Kasumi-1 (cell line): ENCODE results near the gene EDRF1.

Source experiments
- DNase-seq, 2 experiments: peaks; one replicate each; lab custom pipeline; 2025; lab: John Stamatoyannopoulos, UW

Gene EDRF1

DNA sequence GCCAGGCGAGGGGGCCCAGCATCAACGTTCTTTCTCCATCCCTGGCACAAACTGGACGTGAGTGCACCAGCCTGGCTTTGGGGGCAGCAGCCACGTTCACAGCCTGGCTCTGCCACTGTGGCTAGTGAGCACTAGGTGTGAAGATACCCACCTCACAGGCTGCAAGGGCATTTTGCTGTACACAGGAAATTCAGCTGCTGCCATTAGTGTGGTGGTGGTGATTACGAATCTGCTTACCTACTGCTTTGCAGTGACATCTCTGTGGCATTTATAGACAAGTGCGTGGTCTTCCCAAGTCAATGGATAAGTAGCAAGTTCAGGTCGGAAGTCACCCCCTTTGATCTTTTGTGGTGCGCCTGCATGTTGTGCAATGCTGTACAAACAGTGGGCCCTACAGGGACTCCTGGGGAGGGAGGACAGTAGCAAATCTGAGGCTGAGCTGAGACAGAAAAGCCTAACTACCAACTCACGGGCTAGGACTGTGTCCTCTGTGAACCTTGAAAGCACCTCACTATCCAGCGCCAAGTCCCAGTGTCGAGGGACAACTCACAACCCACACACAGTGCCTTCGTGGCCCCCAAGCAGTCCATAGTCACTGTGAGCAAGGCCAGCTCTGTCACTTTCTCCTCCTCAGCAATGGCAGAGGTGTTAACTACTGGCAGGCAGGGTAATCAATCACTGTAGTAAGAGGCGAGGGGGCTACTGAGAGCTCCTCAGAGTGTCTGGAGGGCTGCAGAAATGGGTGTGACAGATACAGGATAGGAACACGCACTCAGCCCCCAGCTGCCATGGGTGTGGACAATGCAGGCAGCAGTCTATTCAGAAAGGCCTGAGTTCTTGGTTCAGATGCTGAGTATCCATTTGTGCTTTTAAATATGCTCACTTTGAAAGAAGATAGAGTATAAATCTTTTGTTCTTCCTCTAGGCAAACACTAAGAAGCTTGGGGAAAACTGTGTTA, 73.1 kb downstream of the EDRF1 start:
- no peak for DNase-seq

DNA sequence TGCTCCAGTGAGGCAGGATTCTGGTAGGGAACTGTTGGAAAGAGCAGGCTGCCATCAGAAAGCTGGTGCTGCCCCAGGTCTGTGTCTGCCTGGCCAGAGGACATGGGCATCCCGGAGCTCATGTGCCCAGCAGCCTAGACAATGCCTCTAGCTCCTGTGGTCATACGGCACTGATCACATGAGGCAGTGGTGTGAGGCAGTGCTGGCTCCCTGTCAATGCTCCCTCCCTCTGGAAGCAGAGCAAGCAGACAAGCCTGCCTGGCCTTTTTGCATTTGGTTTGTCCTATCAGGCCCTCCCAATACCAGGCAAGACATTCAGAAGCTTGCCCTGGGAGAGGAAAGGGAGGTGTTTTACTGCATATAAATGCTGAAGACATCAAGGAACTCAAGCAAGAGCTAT, 75.6 kb downstream of the EDRF1 start:
- no peak for DNase-seq

DNA sequence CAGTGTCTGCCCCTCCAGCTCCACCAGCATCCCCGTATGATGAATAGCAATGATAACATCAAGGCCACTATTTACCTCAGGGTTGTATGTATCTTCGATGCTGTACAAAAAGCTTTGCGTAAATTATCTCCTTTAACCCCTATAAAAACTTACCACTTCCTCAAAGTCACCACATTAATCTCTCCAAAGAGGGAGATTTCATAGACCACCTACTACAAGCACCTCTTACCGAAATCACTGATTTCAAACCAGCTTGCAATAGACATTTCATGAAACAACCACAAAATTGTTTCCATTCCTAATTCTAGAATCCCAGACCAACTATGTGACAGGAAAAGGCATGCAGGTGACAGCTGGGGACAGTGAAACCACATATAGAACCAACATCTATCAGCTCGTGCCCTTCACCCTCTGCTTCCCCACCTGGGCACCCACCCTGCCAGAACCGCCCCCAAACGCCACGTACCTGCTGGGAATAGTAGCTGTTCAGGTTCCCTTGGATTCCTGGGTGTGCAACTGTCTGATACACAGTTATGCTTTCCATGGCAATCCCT, 76.2 kb downstream of the EDRF1 start:
- no peak for DNase-seq

DNA sequence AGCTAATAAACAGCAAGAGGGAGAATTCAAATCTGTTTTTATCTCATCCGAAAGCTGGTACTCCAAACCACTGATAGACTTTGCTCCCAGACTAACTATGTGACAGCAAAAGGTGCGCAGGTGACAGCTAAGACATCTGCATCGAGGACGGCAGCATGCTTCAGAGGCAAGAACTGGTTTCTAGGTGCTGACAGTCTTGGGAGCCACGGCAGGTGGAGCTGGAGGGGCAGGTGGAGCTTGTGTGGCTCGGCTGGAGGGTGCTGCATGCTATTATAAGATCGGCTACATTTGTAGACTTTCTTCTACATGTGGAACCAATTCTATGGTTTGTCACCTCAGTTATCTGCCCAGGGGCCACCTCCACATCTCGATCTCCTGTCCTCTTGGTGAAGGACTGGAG, 77.9 kb downstream of the EDRF1 start:
- no peak for DNase-seq

DNA sequence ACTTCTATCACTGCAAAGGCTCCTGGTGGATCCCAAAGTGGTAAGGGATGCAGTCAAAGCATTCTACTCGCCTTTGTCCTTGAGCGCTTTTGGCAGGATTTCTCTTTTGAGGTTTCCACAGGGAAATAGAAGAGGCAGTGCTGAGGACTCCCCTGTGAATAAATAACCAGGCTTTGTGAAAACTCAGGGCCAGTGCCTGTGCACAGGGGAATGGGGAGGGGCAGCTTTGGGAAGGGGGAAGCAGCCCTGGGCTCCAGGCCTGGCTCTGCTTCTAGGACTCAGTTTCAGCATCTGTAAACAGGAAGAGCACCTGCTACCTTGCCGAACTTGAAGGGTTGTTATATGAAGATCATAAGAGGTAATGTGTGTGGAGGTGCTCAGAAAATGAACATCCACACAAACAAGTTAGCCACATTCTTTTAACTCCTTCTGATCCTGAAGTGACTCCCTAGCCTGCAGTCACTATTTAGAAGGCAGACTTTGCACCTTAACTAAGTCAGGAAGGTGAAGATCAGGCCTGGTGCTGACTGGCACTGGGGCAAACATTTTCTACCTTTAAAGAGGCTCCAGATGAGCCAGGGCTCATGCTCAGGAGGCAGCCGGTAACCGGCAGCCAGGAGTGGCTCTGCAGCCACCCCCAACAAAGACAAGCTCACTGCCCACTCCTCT, 78.6 kb downstream of the EDRF1 start:
- no peak for DNase-seq

DNA sequence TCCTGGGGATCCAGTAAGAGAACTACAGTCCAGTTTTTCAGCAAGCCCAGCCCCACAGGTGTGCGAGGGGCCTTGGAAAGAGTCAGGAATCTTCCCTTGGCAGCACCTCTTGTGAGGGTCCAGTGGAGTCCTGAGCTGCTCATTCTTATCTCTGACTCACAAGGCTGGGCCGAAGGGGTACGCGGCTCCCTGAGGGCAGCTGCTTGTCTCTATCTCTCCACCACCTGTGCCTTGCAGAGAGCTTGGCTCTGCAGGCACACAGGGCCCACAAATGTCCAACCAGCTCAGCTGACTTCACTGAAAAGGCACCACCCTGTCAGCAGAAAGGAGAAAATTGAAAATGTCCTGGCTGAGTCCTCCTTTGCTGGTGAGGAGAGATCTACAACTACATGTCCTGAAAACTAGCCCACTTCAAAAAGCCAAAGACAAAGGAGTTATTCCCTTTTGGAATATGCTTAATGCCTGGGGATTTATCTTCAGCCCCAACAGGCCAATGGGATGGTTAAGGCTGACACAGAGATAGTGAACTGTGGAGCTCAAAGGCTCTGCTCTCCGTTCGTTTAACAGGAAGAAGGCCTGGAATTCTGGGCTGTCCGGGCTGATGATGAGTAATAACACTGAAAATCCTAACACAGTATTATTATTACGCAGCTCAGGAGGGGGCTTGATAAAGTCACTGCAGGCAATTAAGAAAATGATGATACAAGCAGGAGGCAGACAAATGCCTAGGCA, 80.1 kb downstream of the EDRF1 start:
- no peak for DNase-seq

DNA sequence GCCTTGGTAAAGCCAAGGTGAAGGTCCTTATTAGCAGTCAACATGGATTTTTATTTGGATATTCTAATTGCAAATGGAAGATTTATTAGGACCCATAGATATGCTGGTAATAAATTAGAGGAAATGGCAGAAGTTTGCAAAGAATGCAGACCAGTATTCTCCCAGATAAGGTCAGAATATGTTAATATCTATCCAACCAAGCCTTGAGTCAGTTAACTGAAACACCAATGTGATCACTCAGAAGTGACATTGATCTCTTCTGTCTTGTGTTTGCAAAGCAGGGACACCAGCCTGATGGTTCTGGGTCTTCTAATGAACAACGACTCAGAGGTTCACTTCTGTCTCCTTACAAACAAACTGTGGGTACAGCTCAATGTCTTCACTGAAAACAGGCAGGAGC, 82.1 kb downstream of the EDRF1 start:
- DNase-seq: no peak

DNA sequence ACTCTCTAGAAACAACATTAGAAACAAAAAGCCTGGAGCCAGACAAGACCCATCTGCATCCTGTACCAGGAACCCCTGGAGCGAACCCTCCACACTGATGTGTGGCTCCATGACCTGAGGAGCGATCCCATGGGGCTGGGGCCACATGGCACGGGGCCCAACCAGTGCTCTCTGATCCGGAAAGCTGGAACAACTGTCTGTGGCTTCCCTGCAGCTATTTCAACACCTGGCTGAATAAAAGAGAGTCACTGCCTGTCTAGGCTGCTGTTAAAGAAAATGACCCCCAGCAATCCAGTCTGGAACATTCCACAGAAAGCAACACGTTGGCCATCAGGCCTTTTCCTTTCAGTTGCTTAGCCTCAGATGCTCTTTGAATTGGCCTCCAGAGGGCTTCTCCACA, 82.6 kb downstream of the EDRF1 start:
- DNase-seq: no peak

DNA sequence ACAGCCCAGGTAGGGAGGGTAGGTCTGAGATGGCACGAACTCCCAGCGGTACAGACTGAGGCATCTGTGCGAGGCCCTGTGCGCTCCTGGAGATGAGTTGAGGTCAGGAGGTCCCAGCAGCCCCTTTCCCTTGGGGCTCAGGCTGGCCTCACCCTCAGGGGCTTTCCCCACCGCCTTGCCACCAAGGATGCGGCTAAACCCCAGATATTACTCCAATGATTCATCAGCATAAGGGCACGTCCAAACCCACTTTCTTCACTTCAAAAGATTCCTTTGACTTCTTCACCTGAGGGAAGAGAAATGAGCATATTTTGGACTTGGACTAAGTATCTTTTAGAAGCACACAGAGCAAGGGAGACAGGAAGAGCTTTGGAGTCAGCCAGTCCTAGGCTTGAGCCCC, 83.2 kb downstream of the EDRF1 start:
- no peak for DNase-seq

DNA sequence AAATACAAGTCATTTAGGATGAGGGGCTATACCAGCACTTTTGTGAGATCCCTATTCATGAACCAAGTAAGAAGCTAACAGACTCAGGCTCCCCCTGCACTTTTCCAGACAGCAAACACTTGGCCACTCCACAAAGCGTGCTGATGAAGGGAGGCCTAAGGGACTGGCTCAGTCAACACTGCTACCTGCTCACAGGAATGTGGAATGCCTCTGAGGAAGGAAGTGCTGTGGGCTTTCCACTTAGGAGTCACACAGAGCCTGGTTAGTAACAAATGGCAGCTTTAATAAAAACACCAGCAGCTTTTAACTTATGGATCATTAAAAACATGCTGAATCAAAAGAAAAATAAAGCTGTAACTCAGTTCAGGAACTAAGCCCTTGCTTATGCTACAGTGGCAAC, 88.5 kb downstream of the EDRF1 start:
- DNase-seq: no peak

DNA sequence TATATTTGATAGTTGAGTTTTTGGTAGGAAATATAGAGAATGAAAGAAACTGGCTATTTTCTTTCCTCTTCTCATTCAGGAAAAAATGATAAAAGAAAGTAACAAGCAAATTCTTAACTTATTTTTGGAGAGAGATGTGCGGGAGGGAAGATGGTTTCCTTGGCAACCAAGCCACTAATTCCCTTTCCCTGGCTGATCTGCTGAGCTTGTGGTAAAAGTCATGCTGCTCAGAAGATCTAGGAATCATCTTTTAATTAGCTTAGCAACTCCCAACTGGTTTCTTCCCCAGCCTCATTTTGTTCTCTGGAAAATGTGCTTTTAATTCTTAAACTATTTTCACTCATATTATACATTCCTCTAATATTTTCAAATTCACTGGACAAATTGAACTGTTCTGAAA, 91.7 kb downstream of the EDRF1 start:
- DNase-seq: no peak

DNA sequence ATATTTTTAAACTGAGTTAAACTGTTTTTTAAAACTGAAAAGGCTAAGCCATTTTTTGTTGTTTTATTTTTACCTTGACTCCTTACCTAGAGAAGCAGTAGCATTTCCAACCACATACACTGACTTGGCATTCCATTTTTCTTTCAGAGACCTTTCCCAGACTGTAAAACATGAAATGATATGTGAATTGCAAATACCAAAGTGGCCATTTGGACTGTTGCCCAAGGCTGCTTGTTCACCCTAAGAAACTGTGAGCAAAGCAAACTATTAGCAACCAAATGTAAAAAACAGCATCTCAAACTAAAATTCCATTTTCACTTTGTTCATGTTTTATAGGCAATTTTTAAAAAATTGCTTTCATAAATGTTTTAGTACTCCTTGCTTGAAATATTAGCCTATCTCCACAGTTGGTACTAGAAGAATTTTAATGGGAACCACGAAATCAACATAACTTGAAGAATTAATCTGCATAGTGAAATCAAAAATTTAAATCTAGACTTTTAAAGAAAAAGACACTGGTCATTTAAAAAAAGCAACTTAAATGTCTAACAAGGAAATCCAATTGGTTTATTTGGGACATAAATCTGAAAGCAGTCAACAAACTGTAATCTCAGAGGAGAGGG, 92.7 kb downstream of the EDRF1 start:
- DNase-seq: no peak
